Measurements from ENCODE around the gene FOXN3. TPM values are rescaled to one million over a fixed set of nuclear protein-coding genes. Genes with fewer than 3 reads are reported as not detected.

The FOXN3 gene
- total RNA-seq, 4 donors from 2014 or later: 129 to 213 (median 163) TPM

GRCh38 chr14:89447182-89447944 lies 30.3 kb upstream of the FOXN3 start:
- TF ChIP-seq, protein P1, sequence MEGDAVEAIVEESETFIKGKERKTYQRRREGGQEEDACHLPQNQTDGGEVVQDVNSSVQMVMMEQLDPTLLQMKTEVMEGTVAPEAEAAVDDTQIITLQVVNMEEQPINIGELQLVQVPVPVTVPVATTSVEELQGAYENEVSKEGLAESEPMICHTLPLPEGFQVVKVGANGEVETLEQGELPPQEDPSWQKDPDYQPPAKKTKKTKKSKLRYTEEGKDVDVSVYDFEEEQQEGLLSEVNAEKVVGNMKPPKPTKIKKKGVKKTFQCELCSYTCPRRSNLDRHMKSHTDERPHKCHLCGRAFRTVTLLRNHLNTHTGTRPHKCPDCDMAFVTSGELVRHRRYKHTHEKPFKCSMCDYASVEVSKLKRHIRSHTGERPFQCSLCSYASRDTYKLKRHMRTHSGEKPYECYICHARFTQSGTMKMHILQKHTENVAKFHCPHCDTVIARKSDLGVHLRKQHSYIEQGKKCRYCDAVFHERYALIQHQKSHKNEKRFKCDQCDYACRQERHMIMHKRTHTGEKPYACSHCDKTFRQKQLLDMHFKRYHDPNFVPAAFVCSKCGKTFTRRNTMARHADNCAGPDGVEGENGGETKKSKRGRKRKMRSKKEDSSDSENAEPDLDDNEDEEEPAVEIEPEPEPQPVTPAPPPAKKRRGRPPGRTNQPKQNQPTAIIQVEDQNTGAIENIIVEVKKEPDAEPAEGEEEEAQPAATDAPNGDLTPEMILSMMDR (IDR thresholded peaks at IDR 0.05): no peak
- TF ChIP-seq POLR2A (IDR thresholded peaks at IDR 0.05): no peak
- DNase-seq: peak in 1 of 3 donors; percentile 5
- peak overlapping the region in 1 of 4 donors; percentile 58 for H3K27ac ChIP-seq
- H3K9me3 ChIP-seq: no peaks in the 10 kb centered on the region
- H3K4me3 ChIP-seq: no peak overlapping the region
- H3K27me3 ChIP-seq: no peaks in the 10 kb centered on the region
- H3K36me3 ChIP-seq: no peaks in the 10 kb centered on the region
- peaks cover 0 to 18% (median 13%) of the 10 kb centered on the region in 4 donors for H3K4me1 ChIP-seq

GRCh38 chr14:89445273-89445973 lies 28.4 kb upstream of the FOXN3 start:
- H3K36me3 ChIP-seq: no peaks in the 10 kb centered on the region
- H3K4me3 ChIP-seq: no peak overlapping the region
- TF ChIP-seq, protein P1 (IDR thresholded peaks at IDR 0.05): no peak
- no peak for TF ChIP-seq POLR2A (IDR thresholded peaks at IDR 0.05)
- no peaks in the 10 kb centered on the region for H3K27me3 ChIP-seq
- peaks cover 0 to 18% (median 13%) of the 10 kb centered on the region in 4 donors for H3K4me1 ChIP-seq
- no peaks in the 10 kb centered on the region for H3K9me3 ChIP-seq
- no peak for DNase-seq
- H3K27ac ChIP-seq: peak overlapping the region in 2 of 4 donors; percentile 13 to 55

GRCh38 chr14:89444516-89445125 lies 27.6 kb upstream of the FOXN3 start:
- Histone ChIP-seq H3K27me3 (no peaks in the 10 kb centered on the region), H3K9me3 (no peaks in the 10 kb centered on the region), H3K27ac (peak overlapping the region in 2 of 4 donors; percentile 25 to 55), H3K4me1 (peaks cover 0 to 18% (median 13%) of the 10 kb centered on the region in 4 donors), H3K36me3 (no peaks in the 10 kb centered on the region), H3K4me3 (no peak overlapping the region)
- DNase-seq: no peak
- TF ChIP-seq, protein P1 (IDR thresholded peaks at IDR 0.05): no peak
- no peak for TF ChIP-seq POLR2A (IDR thresholded peaks at IDR 0.05)

- peak overlapping the region in 2 of 4 donors; percentile 25 to 55 for H3K27ac ChIP-seq
- TF ChIP-seq, protein P1 (IDR thresholded peaks at IDR 0.05): no peak
- no peak for TF ChIP-seq POLR2A (IDR thresholded peaks at IDR 0.05)
- H3K9me3 ChIP-seq: no peaks in the 10 kb centered on the region
- H3K4me1 ChIP-seq: peaks cover 0 to 18% (median 13%) of the 10 kb centered on the region in 4 donors
- no peak overlapping the region for H3K4me3 ChIP-seq
- H3K36me3 ChIP-seq: no peaks in the 10 kb centered on the region
- DNase-seq: peak in 2 of 3 donors; percentile 53 to 55
- no peaks in the 10 kb centered on the region for H3K27me3 ChIP-seq
These were observed 27.0 kb upstream of the FOXN3 start for GRCh38 chr14:89444044-89444443.

DNA sequence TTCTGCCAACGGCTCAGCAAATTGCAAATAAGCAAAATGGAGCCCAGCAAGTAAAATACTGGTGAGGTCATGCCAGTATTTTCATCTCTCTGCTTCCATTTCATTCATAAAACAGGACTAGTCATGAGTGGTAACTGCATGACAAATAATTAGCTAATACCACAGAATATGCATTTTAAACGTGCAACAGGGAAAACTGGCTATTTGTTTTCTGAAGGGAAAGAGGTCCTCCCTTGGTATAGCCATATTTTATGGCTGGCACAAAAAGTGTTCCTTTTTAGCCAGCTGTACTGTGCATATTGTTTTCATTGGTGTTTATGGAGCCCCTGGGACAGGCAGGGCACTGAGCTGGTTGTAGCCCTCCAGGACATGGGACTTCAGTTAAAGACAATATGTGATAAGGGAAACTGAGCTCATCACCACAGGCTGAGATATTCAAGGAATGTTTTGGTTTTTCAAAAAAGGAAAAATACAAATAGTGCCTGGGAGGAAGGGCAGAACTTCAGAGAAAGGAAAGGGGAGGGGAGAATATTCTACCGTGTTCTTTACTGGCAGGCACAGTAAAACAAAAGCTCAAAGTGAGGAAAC lies 26.1 kb upstream of the FOXN3 start:
- H3K4me1 ChIP-seq: peaks cover 0 to 18% (median 13%) of the 10 kb centered on the region in 4 donors
- H3K9me3 ChIP-seq: no peaks in the 10 kb centered on the region
- DNase-seq: no peak
- TF ChIP-seq POLR2A (IDR thresholded peaks at IDR 0.05): no peak
- TF ChIP-seq, protein P1 (IDR thresholded peaks at IDR 0.05): no peak
- no peaks in the 10 kb centered on the region for H3K36me3 ChIP-seq
- H3K27me3 ChIP-seq: no peaks in the 10 kb centered on the region
- no peak overlapping the region for H3K4me3 ChIP-seq
- peak overlapping the region in 1 of 4 donors; percentile 53 for H3K27ac ChIP-seq
